GM12878 (cell line): ENCODE results near the gene TRIM26. TPM values are rescaled to one million over a fixed set of nuclear protein-coding genes. Genes with fewer than 3 reads are reported as not detected.

Experiments
- ATAC-seq: fragments of 200-7000 bp; cut with Tn5 transposase; 3 replicates; pipeline ENCODE4 v1.9.1; 2020; ENCODE audit warnings: mild to moderate bottlenecking, moderate library complexity
- BruUV-seq: library from RNA; stranded (reverse); fragments of 400-500 nt; replicated peaks from 2 replicates; lab custom pipeline; 2021; lab: Mats Ljungman, UMichigan
- CTCF ChIA-PET: fragments of 300-600 bp; sonication (Branson Sonifier 250); formaldehyde crosslinking; extraction: SDS; loops from one replicate; lab custom pipeline; 2021; ENCODE audit warnings: inconsistent platforms; lab: Yijun Ruan, JAX
- POLR2A ChIA-PET: fragments of 350-600 bp; formaldehyde crosslinking; extraction: SDS; loops from one replicate; lab custom pipeline; 2021; ENCODE audit warnings: inconsistent platforms; lab: Charles Lee
- RAD21 ChIA-PET: fragments of 300-600 bp; sonication (Branson Sonifier 250); formaldehyde crosslinking; loops from one replicate; lab custom pipeline; 2023; ENCODE audit warnings: antibody characterized with exemption; ENCODE audit not compliant: unreplicated experiment; lab: Charles Lee
- SMC1A ChIA-PET: fragments of 300-600 bp; sonication (Branson Sonifier 250); formaldehyde crosslinking; loops from one replicate; lab custom pipeline; 2023; ENCODE audit not compliant: unreplicated experiment, uncharacterized antibody; lab: Charles Lee
- DNase-seq: peaks from one replicate; pipeline ENCODE4 v3.0.0-alpha.2; 2011; ENCODE audit warnings: low read depth, low spot score
- FAIRE-seq: peaks from 3 replicates; lab custom pipeline; 2011; peaks lifted over from hg19 to GRCh38; lab: Jason Lieb, UNC
- H2AFZ ChIP-seq: 2 replicates; pipeline ENCODE4 v1.6.0; 2011; ENCODE audit warnings: low read depth, low read length, control low read depth; ENCODE audit not compliant: control insufficient read depth
- H3K27ac ChIP-seq: 2 replicates; pipeline ENCODE4 v1.5.1; 2011; ENCODE audit warnings: control low read depth; ENCODE audit not compliant: control insufficient read depth, insufficient read depth
- H3K27me3 ChIP-seq, 2 experiments: replicated peaks in 1 of 2; 2 replicates each; pipeline versions ENCODE4 v1.6.0 to v1.6.1; 2011; ENCODE audit warnings: low read length in 1 of 2; ENCODE audit not compliant: control insufficient read depth in 2 of 2, insufficient read depth in 2 of 2
- H3K36me3 ChIP-seq, 2 experiments: 2 replicates each; pipeline ENCODE4 v1.5.1; 2011; ENCODE audit warnings: low read length in 1 of 2; ENCODE audit not compliant: control insufficient read depth in 2 of 2, insufficient read depth in 2 of 2
- H3K4me1 ChIP-seq: 2 replicates; pipeline ENCODE4 v1.6.1; 2011; ENCODE audit warnings: mild to moderate bottlenecking, low read length, moderate library complexity, mixed read lengths; ENCODE audit not compliant: control insufficient read depth, insufficient read depth
- H3K4me2 ChIP-seq: 2 replicates; pipeline ENCODE4 v1.6.0; 2011; ENCODE audit warnings: control low read depth; ENCODE audit not compliant: control insufficient read depth, insufficient read depth
- H3K4me3 ChIP-seq: fragments of 200-600 bp; sonication (generic); 2 replicates; pipeline ENCODE4 v1.5.1; 2016
- H3K79me2 ChIP-seq: 2 replicates; pipeline ENCODE4 v1.6.0; 2011; ENCODE audit warnings: low read length; ENCODE audit not compliant: control insufficient read depth, insufficient read depth
- H3K9ac ChIP-seq: 2 replicates; pipeline ENCODE4 v1.8.0; 2011; ENCODE audit warnings: low read length, control low read depth, mixed read lengths; ENCODE audit not compliant: control insufficient read depth, insufficient read depth
- H3K9me3 ChIP-seq: replicated peaks from 3 replicates; pipeline ENCODE4 v1.5.1; 2011; ENCODE audit warnings: mild to moderate bottlenecking, low read length; ENCODE audit not compliant: control insufficient read depth, insufficient read depth
- H4K20me1 ChIP-seq: 2 replicates; pipeline ENCODE4 v1.6.0; 2011; ENCODE audit not compliant: control insufficient read depth, insufficient read depth
- CHD2 ChIP-seq: IDR thresholded peaks from 2 replicates; pipeline ENCODE4 v1.6.1; 2011; ENCODE audit warnings: low read depth, low read length, improper control_type of control experiment, borderline replicate concordance
- FOS ChIP-seq: IDR thresholded peaks from 3 replicates; pipeline ENCODE4 v1.6.1; 2011; ENCODE audit warnings: borderline replicate concordance; ENCODE audit not compliant: insufficient read length; ENCODE audit errors: extremely low read depth
- POLR2A ChIP-seq: IDR thresholded peaks from 2 replicates; pipeline ENCODE4 v1.6.1; 2011; ENCODE audit warnings: low read depth, mild to moderate bottlenecking, low read length
- POLR2AphosphoS5 ChIP-seq: IDR thresholded peaks from 2 replicates; pipeline ENCODE4 v1.6.1; 2011; ENCODE audit warnings: mild to moderate bottlenecking, low read length, inconsistent platforms
- RAD51 ChIP-seq: fragments of 450-650 bp; IDR thresholded peaks from 2 replicates; pipeline ENCODE4 v1.6.1; 2016; ENCODE audit warnings: moderate library complexity, mild to moderate bottlenecking, inconsistent platforms
- WGBS: methylation state at CpG from one replicate; pipeline ENCODE4 v1.1.6; 2016; ENCODE audit warnings: low lambda C conversion rate; ENCODE audit not compliant: insufficient replicate concordance, insufficient coverage; ENCODE audit errors: missing lambda C conversion rate; 5-methylcytosine and 5-hydroxymethylcytosine counted together
- in situ Hi-C: fragments of 300-500 bp; cut with MboI; formaldehyde crosslinking; loops from 9 replicates; pipeline ENCODE4 v1.14.3; 2018; ENCODE audit warnings: mixed read lengths
- intact Hi-C: fragments of 100-400 bp; cut with micrococcal nuclease; formaldehyde crosslinking; loops from one replicate; pipeline ENCODE4 v1.14.2; 2022; ENCODE audit not compliant: unreplicated experiment
- polyA plus RNA-seq, 11 experiments: library from polyadenylated mRNA; depleted of rRNA in 4 of 11; unstranded in 6 of 11; stranded (reverse) in 5 of 11; fragments of >200 nt; fragmentation: Nextera tagmentation in 4 of 11; fragmentation: Illumina TruSeq in 1 of 11; extraction: Ambion mirVana in 4 of 11; extraction: Trizol in 1 of 11; gene quantifications; 1 replicate in 1 of 11; 2 replicates in 10 of 11; pipeline versions ENCODE4 v1.2.1 to v1.2.3, GENCODE V29; 2011 to 2016; ENCODE audit warnings: inconsistent platforms in 2 of 11, missing spikeins in 2 of 11, low read depth in 1 of 11
- total RNA-seq, 4 experiments: library from RNA; depleted of rRNA in 3 of 4; stranded (reverse); fragments of >200 nt in 3 of 4; fragmentation: Illumina TruSeq in 1 of 4; extraction: Trizol in 1 of 4; gene quantifications; 2 replicates each; pipeline versions ENCODE4 v1.2.1 to v1.2.3, GENCODE V29; 2013 to 2021
- TF ChIP-seq, protein P1 (sequence below): IDR thresholded peaks from 2 replicates; pipeline ENCODE4 v1.6.1; 2012; ENCODE audit warnings: improper control_type of control experiment, low read depth, low read length; ENCODE audit not compliant: insufficient replicate concordance
- TF ChIP-seq, protein P2 (sequence below): fragments of 450-650 bp; IDR thresholded peaks from 2 replicates; pipeline ENCODE4 v1.6.1; 2018; ENCODE audit warnings: borderline replicate concordance, mild to moderate bottlenecking; ENCODE audit not compliant: partially characterized antibody

The TRIM26 gene
- total and polyA plus RNA-seq, 10 of the 15 experiments (the other 5 are each of a cell fraction or from before 2014, with no cell fraction given) = 13.1 to 79.6 (median 63.6) TPM

DNA sequence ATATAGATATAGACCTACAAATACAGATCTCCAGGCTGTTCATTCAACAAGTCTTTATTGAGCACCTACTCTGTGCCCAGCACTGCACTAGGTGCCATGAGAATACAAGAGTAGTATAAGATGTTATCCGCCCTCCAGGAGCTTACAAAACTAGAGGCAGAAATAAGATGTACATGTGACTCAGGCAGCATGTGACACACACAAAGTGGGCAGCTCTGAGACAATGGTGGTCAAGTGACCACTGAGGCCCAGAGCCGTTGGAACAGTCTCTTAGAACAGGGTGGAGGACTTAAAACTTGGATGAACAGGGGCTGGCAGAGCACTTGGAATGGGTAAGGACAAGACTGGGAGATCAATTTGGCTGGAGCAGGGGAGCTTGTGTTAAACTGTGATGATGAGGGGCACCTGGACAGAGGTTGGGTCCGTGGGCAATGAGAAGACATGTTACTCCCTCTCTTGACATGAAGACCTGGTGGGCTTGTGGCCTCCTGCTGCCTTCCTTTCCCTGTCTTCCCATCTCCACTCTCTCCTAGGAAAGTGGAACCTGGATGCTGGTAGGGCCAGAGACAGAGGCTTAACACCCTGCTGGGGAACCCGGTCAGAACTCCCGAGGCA lies 28.7 kb downstream of the TRIM26 start:
- 97% methylated on average over 5 of the region's 5 CpGs for WGBS

More for the DNA sequence above, 28.7 kb downstream of the TRIM26 start:
- no peaks in the 10 kb centered on the region for H3K79me2 ChIP-seq
- ChIA-PET RAD21 (no interaction called here), SMC1A (no interaction called here), CTCF (interaction anchor here (0.6 kb wide), 1 partner anchor 56 kb away, joined by 4 read pairs; no protein-coding TSS in a partner anchor), POLR2A (no interaction called here)
- no peak overlapping the region for H3K9ac ChIP-seq
- FAIRE-seq (no peak), DNase-seq (no peak), ATAC-seq (no peak; the same call in 1 of the 3 replicates)
- in situ Hi-C loops = no loop called here
- H3K4me1 ChIP-seq = no peaks in the 10 kb centered on the region
- H3K27me3 ChIP-seq = no peaks in the 10 kb centered on the region
- TF ChIP-seq CHD2 (no peak), RAD51 (no peak), POLR2A (peak; percentile 38; the same call in 1 of the 2 replicates), FOS (no peak), POLR2AphosphoS5 (peak; percentile 51; the same call in 1 of the 2 replicates)
- TF ChIP-seq, protein P1, sequence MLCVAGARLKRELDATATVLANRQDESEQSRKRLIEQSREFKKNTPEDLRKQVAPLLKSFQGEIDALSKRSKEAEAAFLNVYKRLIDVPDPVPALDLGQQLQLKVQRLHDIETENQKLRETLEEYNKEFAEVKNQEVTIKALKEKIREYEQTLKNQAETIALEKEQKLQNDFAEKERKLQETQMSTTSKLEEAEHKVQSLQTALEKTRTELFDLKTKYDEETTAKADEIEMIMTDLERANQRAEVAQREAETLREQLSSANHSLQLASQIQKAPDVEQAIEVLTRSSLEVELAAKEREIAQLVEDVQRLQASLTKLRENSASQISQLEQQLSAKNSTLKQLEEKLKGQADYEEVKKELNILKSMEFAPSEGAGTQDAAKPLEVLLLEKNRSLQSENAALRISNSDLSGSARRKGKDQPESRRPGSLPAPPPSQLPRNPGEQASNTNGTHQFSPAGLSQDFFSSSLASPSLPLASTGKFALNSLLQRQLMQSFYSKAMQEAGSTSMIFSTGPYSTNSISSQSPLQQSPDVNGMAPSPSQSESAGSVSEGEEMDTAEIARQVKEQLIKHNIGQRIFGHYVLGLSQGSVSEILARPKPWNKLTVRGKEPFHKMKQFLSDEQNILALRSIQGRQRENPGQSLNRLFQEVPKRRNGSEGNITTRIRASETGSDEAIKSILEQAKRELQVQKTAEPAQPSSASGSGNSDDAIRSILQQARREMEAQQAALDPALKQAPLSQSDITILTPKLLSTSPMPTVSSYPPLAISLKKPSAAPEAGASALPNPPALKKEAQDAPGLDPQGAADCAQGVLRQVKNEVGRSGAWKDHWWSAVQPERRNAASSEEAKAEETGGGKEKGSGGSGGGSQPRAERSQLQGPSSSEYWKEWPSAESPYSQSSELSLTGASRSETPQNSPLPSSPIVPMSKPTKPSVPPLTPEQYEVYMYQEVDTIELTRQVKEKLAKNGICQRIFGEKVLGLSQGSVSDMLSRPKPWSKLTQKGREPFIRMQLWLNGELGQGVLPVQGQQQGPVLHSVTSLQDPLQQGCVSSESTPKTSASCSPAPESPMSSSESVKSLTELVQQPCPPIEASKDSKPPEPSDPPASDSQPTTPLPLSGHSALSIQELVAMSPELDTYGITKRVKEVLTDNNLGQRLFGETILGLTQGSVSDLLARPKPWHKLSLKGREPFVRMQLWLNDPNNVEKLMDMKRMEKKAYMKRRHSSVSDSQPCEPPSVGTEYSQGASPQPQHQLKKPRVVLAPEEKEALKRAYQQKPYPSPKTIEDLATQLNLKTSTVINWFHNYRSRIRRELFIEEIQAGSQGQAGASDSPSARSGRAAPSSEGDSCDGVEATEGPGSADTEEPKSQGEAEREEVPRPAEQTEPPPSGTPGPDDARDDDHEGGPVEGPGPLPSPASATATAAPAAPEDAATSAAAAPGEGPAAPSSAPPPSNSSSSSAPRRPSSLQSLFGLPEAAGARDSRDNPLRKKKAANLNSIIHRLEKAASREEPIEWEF = no peak
- TF ChIP-seq, protein P2, sequence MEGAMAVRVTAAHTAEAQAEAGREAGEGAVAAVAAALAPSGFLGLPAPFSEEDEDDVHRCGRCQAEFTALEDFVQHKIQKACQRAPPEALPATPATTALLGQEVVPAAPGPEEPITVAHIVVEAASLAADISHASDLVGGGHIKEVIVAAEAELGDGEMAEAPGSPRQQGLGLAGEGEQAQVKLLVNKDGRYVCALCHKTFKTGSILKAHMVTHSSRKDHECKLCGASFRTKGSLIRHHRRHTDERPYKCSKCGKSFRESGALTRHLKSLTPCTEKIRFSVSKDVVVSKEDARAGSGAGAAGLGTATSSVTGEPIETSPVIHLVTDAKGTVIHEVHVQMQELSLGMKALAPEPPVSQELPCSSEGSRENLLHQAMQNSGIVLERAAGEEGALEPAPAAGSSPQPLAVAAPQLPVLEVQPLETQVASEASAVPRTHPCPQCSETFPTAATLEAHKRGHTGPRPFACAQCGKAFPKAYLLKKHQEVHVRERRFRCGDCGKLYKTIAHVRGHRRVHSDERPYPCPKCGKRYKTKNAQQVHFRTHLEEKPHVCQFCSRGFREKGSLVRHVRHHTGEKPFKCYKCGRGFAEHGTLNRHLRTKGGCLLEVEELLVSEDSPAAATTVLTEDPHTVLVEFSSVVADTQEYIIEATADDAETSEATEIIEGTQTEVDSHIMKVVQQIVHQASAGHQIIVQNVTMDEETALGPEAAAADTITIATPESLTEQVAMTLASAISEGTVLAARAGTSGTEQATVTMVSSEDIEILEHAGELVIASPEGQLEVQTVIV = no peak
- H2AFZ ChIP-seq = no peak overlapping the region
- H3K4me3 ChIP-seq = no peak overlapping the region
- H3K36me3 ChIP-seq = peaks cover 15 to 18% of the 10 kb centered on the region in 2 experiments
- intact Hi-C loops = no loop called here
- no peaks in the 10 kb centered on the region for H4K20me1 ChIP-seq
- H3K27ac ChIP-seq = no peak overlapping the region
- H3K4me2 ChIP-seq = no peak overlapping the region
- H3K9me3 ChIP-seq = peaks cover 5% of the 10 kb centered on the region; the same call in 2 of the 3 replicates
- BruUV-seq = no TSS peak
